ENCODE measurements around the gene TIMM17B.

DNA sequence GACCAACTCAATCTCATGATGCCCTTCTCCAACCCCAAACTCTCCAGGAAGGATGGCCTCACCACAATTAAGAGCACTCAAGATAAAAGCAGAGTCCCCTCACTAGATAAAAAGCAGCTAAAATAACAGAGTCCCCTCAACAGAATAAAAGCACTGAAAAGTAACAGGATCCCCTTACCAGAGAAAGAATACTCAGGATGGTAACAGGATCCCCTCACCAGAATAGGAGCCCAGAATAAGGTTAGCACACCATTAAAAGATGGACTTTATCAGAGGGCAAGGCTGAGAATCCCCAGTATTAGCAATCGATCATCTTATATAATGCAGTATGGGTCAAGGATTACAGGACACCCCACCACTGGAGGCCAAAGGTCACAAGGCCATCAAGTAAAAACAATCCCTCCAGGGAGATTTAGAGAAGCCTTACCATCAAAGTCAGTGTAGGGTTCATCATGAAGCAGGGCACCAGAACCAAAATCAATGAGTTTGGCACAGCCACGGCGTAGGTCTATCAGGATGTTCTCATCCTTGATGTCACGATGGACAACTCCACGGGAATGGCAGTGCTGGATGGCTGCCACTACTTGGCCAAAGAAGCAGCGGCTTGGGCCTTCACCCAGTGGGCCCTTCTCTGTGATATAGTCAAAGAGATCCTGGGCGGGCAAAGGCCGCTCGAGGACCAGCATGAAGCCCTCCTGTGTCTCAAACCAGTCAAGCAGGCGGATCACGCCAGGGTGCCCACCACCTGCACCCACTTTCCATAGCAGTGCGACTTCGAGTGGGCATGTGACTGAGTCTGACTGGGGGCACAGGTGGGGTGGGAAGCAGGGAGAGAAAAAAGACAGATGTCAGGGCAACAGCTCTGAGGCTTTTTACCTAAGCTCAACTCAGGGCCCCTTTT is 17.3 kb upstream of the TIMM17B start:
- TF ChIP-seq POLR2AphosphoS5 (IDR thresholded peaks at IDR 0.05) = no peak
- TF ChIP-seq, protein P1, sequence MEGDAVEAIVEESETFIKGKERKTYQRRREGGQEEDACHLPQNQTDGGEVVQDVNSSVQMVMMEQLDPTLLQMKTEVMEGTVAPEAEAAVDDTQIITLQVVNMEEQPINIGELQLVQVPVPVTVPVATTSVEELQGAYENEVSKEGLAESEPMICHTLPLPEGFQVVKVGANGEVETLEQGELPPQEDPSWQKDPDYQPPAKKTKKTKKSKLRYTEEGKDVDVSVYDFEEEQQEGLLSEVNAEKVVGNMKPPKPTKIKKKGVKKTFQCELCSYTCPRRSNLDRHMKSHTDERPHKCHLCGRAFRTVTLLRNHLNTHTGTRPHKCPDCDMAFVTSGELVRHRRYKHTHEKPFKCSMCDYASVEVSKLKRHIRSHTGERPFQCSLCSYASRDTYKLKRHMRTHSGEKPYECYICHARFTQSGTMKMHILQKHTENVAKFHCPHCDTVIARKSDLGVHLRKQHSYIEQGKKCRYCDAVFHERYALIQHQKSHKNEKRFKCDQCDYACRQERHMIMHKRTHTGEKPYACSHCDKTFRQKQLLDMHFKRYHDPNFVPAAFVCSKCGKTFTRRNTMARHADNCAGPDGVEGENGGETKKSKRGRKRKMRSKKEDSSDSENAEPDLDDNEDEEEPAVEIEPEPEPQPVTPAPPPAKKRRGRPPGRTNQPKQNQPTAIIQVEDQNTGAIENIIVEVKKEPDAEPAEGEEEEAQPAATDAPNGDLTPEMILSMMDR (IDR thresholded peaks at IDR 0.05) = no peak
- TF ChIP-seq EP300 (IDR thresholded peaks at IDR 0.05) = no peak
